NCI-H1092 (cell line): ENCODE measurements around the gene BMP2K.
"Not testable (repeated sequence)": the region's sequence is repeated elsewhere in the genome, so short reads cannot be mapped to it uniquely, and the experiment has no call there.

ENCODE experiments used
- DNase-seq: peaks from one replicate; lab custom pipeline; 2025; lab: John Stamatoyannopoulos, UW

BMP2K gene

DNA sequence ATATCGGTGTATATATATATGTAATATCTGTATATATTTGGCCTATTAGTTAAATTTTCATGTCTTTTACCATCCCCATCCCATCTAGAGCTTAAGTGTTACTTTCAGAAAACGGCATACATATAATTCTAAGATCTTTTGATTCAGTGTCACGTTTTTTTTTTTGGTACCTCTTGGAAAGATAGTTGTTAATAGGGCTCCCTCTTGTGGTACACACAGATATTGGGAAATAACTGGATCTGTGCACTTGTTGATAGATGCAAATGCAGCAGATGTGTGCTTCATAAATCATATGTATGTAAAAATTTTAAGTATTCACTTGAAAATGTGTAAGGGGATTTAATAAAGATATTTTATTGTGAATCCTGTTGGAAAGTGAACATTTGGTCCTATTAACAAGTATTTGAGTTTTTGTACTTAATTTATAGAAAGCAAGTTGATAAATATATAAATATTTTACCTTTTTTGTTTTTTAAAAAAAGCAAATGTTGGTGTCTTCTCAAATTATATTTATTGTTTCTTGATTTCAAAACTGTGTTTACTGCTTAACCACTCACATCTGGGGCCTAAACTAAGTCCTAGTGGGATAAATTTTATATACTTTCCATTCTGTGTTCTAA lies 88.4 kb downstream of the BMP2K start:
- DNase-seq: peak; percentile 56

DNA sequence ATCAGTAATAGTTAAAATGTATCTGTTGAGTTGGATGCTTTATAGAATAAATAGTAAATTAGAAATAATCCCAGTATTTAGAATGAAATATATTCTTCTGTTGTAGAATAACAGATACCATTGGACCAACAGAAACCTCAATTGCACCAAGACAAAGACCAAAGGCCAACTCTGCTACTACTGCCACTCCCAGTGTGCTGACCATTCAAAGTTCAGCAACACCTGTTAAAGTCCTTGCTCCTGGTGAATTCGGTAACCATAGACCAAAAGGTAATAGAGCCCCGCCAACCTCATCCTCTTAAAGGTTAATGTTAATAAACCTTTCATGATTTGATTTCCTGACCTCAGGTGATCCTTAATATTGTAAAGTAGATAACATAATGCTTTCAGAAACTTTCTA lies 89.3 kb downstream of the BMP2K start:
- no peak for DNase-seq

DNA sequence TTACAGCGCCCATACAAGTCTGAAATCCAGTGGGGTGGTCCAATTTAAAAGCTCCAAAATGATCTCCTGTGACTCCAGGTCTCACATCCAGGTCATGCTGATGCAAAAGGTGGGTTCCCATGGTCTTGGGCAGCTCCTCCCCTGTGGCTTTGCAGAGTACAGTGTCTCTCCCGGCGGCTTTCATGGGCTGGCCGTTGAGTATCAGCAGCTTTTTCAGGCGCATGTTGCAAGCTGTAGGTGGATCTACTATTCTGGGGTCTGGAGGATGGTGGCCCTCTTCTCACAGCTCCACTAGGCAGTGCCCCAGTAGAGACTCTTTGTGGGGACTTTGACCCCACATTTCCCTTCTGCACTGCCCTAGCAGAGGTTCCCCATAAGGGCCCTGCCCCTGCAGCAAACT lies 92.6 kb downstream of the BMP2K start:
- DNase-seq: not testable (repeated sequence)

DNA sequence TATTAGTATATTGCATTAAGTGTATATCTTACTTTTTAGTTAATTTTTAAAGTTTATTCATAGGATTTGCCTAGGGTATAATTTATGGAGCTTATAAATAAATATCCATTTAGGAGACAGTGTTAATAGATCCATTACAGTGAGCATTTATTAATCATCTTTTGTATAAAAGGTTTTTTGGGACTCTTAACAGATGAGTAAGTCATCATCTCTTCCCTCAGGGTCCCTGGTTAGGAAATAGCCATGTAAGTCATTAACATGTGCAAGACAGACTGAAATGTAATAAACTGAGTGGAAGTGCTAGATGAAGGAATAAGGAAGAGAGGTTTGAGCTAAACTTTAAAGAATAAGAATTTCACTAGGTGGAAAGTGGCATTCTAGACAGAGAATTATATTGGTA lies 93.9 kb downstream of the BMP2K start:
- DNase-seq: no peak

DNA sequence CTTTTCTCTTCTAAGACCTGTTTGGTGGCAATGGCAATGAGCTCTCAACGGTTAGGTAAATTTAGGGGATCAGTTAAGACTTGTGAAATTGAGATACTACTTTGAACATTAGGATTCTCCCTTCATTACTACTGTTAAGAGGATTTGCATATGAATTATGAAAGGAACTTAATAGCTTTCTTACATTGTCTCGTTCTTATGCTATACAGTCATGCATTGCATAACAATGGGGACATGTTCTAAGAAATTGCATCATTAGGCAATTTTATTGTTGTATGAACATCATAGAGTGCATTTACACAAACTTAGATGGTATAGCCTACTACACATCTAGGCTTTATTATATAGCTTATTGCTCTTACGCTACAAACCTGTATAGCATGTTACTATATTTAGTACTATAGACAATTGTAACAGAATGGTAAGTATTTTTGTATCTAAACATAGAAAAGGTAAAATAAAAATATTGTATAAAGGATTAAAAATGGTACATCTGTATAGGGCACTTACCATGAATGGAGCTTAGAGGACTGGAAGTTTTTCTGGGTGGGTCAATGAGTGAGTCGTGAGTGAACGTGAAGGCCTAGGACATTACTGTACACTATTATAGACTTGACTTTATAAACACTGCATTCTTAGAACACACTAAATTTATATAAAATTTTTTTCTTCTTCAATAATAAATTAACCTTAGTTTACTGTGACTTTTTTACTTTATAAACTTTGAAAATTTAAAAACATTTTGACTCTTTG lies 100.6 kb downstream of the BMP2K start:
- no peak for DNase-seq

DNA sequence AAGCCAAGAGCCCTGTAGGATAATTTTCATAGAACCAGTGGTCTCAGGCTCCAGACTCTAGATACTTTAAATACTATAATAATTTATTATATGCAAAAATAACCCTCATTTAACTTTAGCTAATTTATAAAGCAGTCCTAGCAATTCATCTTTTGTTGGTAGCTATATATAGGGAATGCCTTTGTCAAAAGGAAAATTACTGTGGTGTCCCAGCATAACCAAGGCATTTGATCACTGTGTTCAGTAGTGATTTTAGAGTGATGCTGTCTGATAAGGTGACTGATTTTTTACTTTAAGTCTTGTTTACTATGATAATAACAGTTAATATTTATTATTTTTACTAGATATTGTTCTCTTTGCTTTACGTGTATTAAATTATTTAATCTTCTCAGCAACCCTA lies 101.9 kb downstream of the BMP2K start:
- no peak for DNase-seq

DNA sequence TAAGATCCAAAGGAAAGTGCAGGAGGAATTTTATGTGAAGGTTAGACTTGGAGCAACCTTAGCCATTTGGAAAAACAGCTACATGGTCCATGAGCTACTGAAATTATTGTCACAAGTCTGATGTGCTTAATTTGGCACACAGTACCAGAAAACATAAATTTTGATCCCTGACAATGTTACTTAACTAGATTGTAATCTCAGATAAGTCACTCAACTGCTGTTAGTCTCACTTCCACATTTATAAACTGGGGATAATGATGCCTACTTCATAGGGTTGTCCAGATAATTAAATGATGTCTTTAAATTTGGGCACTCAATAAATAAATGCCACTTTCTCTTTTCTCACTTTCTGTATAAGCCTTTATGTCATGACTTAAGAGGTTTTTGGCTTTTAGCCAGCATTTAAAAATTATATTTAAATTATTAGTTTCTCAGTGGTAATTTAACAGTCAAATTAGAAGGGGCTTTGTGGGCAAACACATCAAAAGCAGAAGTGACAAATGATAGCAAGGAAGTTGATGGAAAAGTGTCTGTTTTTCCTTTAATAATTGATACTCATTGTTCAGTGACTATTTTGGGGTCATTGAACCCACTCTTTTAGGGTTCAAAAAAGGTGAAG lies 104.8 kb downstream of the BMP2K start:
- DNase-seq: no peak

DNA sequence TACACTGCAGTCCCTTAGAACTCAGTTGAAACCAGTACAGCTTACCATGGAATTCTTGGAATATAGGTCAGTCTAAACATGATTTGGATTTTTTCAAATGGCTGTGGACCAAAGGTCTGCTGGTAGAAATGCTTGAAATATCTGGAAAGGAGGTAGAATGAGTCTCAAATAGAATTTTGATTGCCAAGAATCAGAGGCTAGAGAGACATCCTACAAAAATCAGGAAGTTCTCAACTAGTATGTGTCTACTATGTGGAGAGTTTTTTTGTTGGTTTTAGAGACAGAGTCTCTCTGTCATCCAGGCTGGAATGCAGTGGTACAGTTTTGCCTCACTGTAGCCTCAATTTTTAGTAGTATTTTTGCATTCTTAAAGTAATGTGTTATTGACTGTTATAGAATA lies 109.4 kb downstream of the BMP2K start:
- DNase-seq: no peak

DNA sequence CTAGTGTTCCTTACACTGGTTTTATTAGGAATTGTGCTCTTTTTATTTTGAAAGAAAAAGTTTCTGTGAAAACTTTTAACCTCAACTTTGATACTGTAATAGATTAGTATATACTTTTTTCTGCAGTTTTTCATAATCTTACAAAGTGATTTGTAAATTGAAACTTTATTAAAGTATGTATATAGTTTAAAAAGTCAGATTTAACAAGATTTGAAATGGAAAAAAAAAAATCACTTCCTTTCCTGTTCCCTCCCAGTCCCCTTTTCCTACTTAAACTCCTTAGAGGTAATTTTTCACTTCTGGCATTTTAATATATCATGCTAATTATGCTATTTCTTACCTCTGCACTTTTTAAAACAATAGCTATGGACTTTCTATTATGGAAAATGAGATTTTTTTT lies 113.8 kb downstream of the BMP2K start:
- DNase-seq: no peak

DNA sequence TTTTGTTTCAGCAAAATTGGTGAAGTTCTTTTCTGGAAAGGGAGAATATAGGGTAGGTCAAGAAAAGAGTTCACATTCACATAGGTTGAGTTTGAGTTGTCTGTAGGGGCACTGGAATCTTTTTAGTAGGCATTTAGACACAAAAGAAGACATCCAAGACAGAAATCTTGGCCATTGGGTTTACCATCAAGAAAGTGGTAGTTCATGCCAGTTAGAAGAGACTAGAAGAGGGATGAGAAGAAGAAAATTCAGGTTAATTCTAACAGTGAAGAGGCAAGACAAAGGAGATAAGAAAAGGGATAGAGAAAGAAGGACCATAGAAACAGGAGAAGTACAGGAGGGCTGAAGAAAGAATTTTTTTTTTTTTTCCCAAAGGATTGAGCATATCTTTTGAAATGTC lies 123.2 kb downstream of the BMP2K start:
- DNase-seq: no peak

DNA sequence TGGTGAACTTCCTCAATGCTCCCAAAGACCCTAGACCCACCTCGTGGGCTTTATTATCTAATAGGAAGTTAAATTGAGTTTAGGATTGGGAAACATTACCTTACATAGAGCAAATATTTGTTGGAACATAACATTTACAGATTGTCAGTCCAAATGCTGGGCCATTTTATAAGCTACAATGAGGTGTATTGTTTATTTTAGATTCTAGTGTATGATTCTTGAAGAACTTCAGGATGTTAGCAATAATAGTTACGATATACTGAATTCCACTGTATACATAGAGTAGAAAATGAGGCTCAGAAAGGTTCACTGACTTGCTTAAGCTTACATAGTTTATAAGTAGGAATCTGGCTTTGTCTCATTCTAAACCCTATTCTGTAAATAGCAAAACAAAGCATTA lies 125.7 kb downstream of the BMP2K start:
- no peak for DNase-seq

DNA sequence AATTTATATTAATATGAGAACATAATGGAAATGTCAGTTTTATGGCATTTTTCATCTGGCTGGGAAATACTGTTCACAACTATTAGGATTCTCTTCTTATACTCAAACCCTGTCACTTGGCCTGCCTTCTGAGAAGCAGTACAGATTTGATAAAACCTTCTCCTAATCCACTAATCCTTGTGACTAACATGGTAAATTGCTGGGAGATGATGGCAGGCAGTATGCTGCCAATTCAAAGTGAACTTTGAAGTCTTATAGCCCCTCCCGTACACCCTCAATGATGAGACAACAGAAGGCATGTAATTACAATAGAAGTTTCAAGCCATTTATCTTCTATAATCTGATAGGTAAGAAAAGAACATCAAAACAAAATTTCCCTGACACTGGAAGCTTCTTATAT lies 126.1 kb downstream of the BMP2K start:
- DNase-seq: no peak

DNA sequence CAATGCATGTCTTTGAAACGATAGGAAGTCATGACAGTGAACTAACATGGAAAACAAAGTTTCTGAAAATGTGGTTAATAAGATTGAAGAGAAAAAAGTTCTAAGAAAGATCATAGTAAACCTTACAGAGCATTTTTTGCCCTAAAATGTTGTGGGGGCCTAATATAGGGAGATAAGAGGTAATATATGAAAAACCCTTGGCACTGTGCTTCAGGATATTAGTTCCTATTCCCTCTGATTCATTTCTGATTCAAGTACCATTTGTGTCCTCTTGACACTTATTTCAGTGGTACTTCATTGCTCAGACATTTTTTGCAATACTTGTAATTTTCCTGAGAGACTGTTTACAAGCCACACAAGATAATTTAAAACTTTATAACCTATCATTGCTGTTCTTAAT lies 128.0 kb downstream of the BMP2K start:
- DNase-seq: no peak

DNA sequence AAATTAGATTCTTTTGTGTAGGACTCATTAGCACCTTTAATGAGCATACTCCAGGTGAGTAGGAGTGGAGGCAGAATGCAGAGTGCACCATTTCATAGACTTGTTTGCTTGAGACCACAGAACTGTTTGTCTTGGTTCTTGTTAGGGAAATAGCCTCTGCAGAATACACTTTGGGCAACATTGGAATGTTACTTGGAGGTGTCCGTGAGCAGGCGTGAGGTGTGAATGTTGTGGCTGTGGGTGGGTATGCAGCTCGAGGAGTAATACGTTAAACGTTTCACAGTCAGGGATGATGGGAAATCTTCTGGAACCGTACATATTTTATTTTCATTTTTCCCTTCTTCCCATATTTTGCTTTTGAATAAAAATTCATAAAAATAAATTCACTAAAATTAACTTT lies 131.5 kb downstream of the BMP2K start:
- no peak for DNase-seq

DNA sequence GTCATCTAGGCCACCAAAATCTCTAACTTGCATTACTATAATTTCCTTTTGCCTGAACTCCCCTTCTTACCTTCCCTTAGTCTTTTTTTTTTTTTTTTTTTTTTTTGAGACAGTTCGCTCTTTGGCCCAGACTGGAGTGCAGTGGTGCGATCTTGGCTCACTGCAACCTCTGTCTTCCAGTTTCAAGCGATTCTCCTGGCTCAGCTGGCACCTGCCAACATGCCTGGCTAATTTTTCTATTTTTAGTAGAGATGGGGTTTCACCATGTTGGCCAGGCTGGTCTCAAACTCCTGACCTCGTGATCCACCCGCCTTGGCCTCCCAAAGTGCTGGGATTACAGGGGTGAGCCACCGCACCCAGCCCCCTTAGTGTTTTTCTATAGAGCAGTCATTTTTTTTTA lies 132.8 kb downstream of the BMP2K start:
- DNase-seq: not testable (repeated sequence)

DNA sequence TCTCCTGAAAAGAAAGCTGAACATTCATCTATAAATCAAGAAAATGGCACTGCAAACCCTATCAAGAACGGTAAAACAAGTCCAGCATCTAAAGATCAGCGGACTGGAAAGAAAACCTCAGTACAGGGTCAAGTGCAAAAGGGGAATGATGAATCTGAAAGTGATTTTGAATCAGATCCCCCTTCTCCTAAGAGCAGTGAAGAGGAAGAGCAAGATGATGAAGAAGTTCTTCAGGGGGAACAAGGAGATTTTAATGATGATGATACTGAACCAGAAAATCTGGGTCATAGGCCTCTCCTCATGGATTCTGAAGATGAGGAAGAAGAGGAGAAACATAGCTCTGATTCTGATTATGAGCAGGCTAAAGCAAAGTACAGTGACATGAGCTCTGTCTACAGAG lies 134.5 kb downstream of the BMP2K start:
- DNase-seq: no peak

DNA sequence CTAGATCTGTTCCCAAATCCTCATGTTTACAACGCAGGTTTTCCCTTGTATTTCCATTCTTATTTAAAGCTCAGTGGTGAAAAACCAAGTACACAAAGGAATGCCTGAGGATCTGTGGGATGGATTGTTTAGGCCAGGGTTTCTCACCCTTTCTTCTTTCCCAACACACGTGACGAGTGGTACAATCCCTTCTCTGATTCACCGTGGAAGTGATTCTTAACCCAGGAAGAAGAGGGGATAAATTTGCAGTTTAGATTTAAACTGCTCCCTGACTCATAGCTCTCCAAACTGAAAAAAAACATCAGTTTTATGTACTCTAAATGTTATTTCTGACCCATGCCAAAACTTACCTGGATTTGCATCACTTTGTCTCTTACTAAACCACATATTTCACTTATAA lies 146.1 kb downstream of the BMP2K start:
- no peak for DNase-seq

DNA sequence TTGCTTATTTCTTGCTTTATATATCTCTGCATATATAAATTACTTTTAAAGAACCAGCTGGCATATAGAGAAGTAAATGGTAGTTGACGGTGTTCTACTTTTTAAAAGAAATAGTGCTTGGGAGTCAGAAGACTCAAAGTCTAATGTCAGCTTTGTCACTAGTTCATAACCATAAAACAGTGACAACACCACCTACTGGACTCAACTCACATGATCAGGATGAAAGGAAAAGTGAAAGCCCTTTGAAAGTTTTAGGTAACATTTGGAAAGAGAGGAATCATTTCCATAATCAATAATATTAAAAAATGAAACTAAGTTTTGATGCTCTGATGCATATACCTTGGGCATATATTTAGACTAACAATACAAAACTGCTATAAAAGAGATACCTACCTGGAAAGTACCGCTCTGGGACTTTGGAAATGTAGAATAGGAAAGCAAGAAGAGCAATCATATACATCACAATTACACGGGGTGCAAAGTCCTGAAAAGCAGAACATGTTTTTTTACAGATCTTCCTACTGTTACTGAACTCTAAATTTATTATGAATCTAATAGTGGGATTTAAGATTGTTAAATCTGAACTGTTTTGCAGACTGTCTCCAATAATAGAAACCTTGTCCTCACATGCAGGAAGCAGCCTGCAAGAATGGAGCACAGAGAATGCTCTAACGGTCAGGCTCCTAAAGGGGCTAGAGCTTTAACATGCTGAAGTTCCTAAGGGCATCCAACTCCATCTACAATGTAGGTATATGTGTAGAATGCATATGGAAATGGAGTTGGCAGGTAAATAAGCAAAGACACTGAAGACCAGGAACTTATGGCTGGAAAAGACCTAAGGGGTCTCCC lies 147.5 kb downstream of the BMP2K start:
- no peak for DNase-seq

DNA sequence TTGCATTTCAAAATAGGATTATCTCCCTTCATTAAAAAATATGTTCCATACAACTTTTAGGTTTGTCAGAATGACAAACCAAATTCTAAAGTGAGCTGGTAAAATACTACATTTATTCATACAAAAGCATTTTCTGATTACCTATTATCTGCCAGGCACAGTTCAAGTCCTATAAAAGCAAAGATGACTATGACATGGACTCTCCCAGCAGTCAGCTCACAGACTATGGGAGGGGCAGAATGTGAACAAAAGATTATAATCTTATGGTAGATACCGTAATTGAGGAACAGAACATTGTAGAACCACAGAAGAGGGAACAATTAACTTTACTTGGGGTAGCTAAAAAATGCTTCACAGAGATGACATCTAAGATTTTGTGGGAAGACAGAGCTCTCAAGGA lies 150.7 kb downstream of the BMP2K start:
- DNase-seq: no peak

DNA sequence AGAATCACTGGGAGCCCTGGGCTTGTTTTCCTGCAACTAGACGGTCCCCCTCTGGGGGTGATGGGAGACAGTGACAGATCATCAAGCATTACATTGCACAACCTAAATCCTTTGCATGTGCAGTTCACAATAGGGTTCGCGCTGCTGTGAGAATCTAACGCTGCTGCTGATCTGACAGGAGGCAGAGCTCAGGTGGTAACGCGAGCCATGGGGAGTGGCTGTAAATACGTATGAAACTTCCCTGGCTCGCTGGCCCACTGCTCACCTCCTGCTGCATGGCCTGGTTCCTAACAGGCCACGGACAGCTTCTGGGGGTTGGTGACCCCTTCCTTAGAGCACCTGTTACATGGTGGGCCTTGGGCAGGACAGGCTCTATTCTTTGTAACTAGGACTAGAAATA lies 152.7 kb downstream of the BMP2K start:
- no peak for DNase-seq

DNA sequence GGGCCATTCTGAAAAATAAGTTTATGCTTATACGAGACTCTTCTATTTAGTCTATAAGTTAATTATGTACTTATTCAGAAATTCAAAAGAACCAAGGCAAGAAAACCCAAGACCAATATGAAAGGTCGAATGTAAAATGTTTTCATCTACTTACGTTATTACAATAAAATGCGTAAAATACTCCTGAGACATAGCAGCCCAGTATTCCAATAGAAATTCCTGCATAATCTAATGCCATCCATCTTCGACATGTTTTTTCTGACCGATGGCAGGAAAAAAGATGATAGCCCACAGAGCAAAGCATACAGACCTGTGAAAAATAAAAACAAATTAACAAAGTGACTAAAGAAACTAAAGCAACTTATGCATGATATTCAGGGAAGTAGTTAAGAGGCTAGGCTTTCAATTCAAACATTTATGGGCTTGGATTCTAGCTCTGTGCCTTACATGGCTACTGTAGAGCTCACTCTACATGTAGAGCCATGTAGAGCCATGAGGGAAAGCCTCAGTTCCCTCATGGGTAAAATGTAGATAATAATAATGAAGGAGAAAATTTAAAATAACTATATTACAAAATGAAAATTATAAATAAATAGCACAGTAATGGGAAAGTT lies 154.0 kb downstream of the BMP2K start:
- no peak for DNase-seq

DNA sequence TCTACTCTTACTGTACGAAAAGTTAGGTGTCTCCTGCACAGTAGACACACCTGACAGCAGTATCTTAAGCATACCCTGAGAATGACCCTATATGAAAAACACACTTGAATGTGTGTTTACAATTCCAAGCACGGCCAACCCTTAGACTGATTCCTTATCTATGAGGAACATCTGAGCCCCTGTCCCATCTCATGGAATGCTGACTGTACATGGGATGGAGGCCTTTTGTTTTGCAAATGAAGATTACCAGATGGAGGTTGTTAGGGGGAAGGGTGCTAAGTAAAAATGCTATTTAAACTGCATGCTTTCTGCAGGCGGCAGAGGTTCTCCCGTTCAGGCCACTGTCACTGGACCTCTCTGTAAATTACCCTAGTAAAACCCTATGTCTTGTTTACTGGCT lies 160.8 kb downstream of the BMP2K start:
- DNase-seq: no peak
